Osteocyte (in vitro differentiated cells): ENCODE results near the gene DNAI2. TPM values are rescaled to one million over a fixed set of nuclear protein-coding genes. Genes with fewer than 3 reads are reported as not detected.
A peak's percentile ranks its signal among the peaks of the same experiment; 100 is the strongest.

ENCODE experiments used
- DNase-seq: peaks from one replicate; pipeline ENCODE4 v3.0.0; 2021; ENCODE audit warnings: mixed read lengths; ENCODE audit not compliant: unreplicated experiment; ENCODE audit errors: extremely low spot score
- H3K27ac Mint-ChIP-seq: one replicate; pipeline ENCODE4 v1.8.0; 2021; ENCODE audit warnings: mild to moderate bottlenecking, mixed read lengths; ENCODE audit not compliant: unreplicated experiment
- H3K27me3 Mint-ChIP-seq: one replicate; pipeline ENCODE4 v1.8.0; 2021; ENCODE audit warnings: mixed read lengths; ENCODE audit not compliant: unreplicated experiment
- H3K36me3 Mint-ChIP-seq: one replicate; pipeline ENCODE4 v1.8.0; 2021; ENCODE audit warnings: mixed read lengths; ENCODE audit not compliant: unreplicated experiment
- H3K4me1 Mint-ChIP-seq: one replicate; pipeline ENCODE4 v1.8.0; 2021; ENCODE audit warnings: mixed read lengths; ENCODE audit not compliant: unreplicated experiment
- H3K4me3 Mint-ChIP-seq: one replicate; pipeline ENCODE4 v1.8.0; 2021; ENCODE audit warnings: mild to moderate bottlenecking, moderate library complexity, mixed read lengths; ENCODE audit not compliant: unreplicated experiment
- H3K9me3 Mint-ChIP-seq: one replicate; pipeline ENCODE4 v1.8.0; 2021; ENCODE audit warnings: mixed read lengths; ENCODE audit not compliant: unreplicated experiment
- CTCF ChIP-seq: fragments of 200-600 bp; sonication (generic); IDR thresholded peaks from 2 replicates; pipeline ENCODE4 v1.5.0; 2021; ENCODE audit warnings: antibody characterized with exemption, mild to moderate bottlenecking, moderate library complexity
- total RNA-seq: library from RNA; stranded (reverse); gene quantifications from 2 replicates; pipeline ENCODE4 v1.2.1, GENCODE V29; 2021

Gene DNAI2
- total RNA-seq, 1 donor from 2014 or later = not detected

- no peak for DNase-seq
- no peak overlapping the region for H3K4me3 Mint-ChIP-seq
- H3K27me3 Mint-ChIP-seq = peaks cover 25% of the 10 kb centered on the region
- TF ChIP-seq CTCF = no peak
- H3K9me3 Mint-ChIP-seq = no peaks in the 10 kb centered on the region
- no peaks in the 10 kb centered on the region for H3K36me3 Mint-ChIP-seq
- peaks cover 1% of the 10 kb centered on the region for H3K4me1 Mint-ChIP-seq
- H3K27ac Mint-ChIP-seq = no peak overlapping the region
These were observed 24.7 kb downstream of the DNAI2 start for GRCh38 chr17:74298778-74299177.

- H3K27ac Mint-ChIP-seq = no peak overlapping the region
- H3K4me1 Mint-ChIP-seq = peaks cover 1% of the 10 kb centered on the region
- H3K9me3 Mint-ChIP-seq = no peaks in the 10 kb centered on the region
- no peaks in the 10 kb centered on the region for H3K36me3 Mint-ChIP-seq
- H3K4me3 Mint-ChIP-seq = no peak overlapping the region
- H3K27me3 Mint-ChIP-seq = peaks cover 25% of the 10 kb centered on the region
- no peak for DNase-seq
- TF ChIP-seq CTCF = no peak
These were observed 25.4 kb downstream of the DNAI2 start for GRCh38 chr17:74299226-74300009.

- H3K4me1 Mint-ChIP-seq = no peaks in the 10 kb centered on the region
- no peak overlapping the region for H3K27ac Mint-ChIP-seq
These were observed 29.3 kb downstream of the DNAI2 start for GRCh38 chr17:74303305-74303704.

DNA sequence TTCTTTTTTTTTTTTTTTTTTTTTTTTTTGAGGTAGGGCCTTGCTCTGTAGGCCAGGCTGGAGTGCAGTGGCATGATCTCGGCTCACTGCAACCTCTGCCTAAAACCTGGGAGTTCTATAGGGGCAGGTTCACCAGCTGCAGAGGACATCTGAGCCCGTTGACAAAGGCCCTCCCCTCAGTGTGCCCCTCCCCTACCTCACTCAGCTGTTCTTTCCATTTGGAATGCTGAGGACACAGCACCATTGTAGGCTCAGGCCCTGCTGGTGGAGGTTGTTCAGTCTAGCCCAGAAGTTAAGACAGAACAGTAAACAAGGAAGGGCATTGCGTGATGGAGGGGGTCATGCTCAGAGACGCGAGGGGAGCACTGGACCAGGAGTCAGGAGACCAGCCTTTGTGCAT is 30.1 kb downstream of the DNAI2 start:
- Mint-ChIP-seq H3K27me3 (peaks cover 13% of the 10 kb centered on the region), H3K4me1 (no peaks in the 10 kb centered on the region), H3K27ac (no peak overlapping the region), H3K36me3 (no peaks in the 10 kb centered on the region), H3K4me3 (no peak overlapping the region), H3K9me3 (no peaks in the 10 kb centered on the region)
- TF ChIP-seq CTCF = no peak
- DNase-seq = no peak

More at GRCh38 chr17:74303305-74303704, 29.3 kb downstream of the DNAI2 start:
- no peaks in the 10 kb centered on the region for H3K36me3 Mint-ChIP-seq
- no peak for DNase-seq
- TF ChIP-seq CTCF = no peak
- peaks cover 13% of the 10 kb centered on the region for H3K27me3 Mint-ChIP-seq
- no peak overlapping the region for H3K4me3 Mint-ChIP-seq
- H3K9me3 Mint-ChIP-seq = no peaks in the 10 kb centered on the region

GRCh38 chr17:74305865-74306654 is 32.0 kb downstream of the DNAI2 start:
- Mint-ChIP-seq H3K4me3 (no peak overlapping the region), H3K36me3 (no peaks in the 10 kb centered on the region), H3K9me3 (no peaks in the 10 kb centered on the region), H3K27me3 (peaks cover 4% of the 10 kb centered on the region), H3K4me1 (no peaks in the 10 kb centered on the region), H3K27ac (no peak overlapping the region)
- no peak for DNase-seq
- TF ChIP-seq CTCF = peak; percentile 10
